ENCODE data around the gene DYNLT5. TPM values are rescaled to one million over a fixed set of nuclear protein-coding genes. Genes with fewer than 3 reads are reported as not detected.
"Not testable (repeated sequence)": the region's sequence is repeated elsewhere in the genome, so short reads cannot be mapped to it uniquely, and the experiment has no call there.

The DYNLT5 gene, protein sequence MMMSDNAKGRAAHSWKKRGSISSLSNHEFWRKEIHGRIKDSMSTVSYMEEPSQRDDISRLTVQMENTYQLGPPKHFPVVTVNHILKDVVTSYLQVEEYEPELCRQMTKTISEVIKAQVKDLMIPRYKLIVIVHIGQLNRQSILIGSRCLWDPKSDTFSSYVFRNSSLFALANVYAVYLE
- 10 to 100 TPM in 1 of 8 experiments, 1 to 10 TPM in 1, under 1 TPM in 3, not detected in 3; 0.33 to 51.9 (median 0.50) TPM for total RNA-seq

- Histone ChIP-seq H3K4me3 (peak within 1 kb of the TSS; percentile 6 to 32 (median 17)), H3K4me1 (replicated peaks in 1 of 2) (peaks cover 0 to 3% of the 10 kb centered on the region in 2 donors), H3K27ac (no peak within 1 kb of the TSS)
- 0 to 61% (median 20%) methylated on average over 1 to 18 of the region's 35 CpGs; no CpG with 5 or more reads in 1 of the 10 experiments for WGBS, 10 experiments
- in situ Hi-C loops (cut with MboI; ENCODE audit: low pct_unique_long_range_greater_than_20kb in 2 of 9, low sequenced_read_pairs in 9 of 9, unreplicated experiment in 9 of 9), result loop anchor here in 5 of 9 experiments (25.0 kb wide), 4 partner anchors 185 to 735 kb away; partner anchors contain the start of genes C1orf141 (in 3 of the 5) and IL23R (in 1 of the 5)
- peak; percentile 91 to 100 (median 98) for ATAC-seq (replicated peaks in 6 of 8)
Observed at GRCh38 chr1:66752000-66752592, at the start of gene DYNLT5. DYNLT5 (plus strand) TSS chr1:66752459; CDS start chr1:66754659, 2,200 bp downstream.

DNA sequence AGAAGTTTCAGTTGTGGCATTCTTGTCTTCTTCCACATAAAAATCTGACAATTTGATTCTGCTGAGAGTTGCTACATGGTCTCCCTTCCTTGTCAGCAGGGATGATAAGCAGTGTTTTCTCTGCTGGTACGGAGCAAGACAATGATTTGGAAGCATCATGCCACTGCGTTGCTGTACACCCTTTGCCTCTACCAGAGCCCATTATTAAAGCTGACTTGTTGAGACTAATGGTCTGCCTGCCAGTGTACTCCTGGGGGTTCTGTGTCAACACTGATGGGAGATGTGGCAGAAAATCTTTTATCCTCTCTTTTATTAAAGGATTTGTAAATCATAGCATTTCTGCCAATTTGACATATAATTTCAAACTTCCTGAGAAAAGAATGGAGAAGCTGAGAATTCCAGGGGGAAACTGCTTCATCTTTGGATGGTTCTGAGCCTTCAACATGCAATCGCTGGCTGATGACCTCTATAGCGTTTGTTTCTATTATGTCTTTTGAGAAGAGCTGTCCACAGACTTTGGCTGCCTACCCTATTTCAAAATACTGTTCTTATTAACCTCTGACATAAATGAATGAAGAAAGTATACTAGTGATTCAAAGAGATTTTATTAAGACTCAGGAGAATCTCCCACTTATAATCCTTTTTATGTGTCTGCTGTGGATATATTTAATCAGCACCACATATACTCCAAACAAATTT, 47.9 kb upstream of the DYNLT5 start:
- Histone ChIP-seq H3K27ac (no peak overlapping the region), H3K4me1 (replicated peaks in 1 of 2) (peaks cover 10 to 39% of the 10 kb centered on the region in 2 donors), H3K4me3 (no peak overlapping the region)
- in situ Hi-C loops (cut with MboI; ENCODE audit: low pct_unique_long_range_greater_than_20kb in 2 of 9, low sequenced_read_pairs in 9 of 9, unreplicated experiment in 9 of 9), result loop anchor here in 2 of 9 experiments (25.0 kb wide), 2 partner anchors 192 to 442 kb away; no protein-coding TSS in a partner anchor
- peak in 3 of 8 experiments; percentile 42 to 56 (median 46) for ATAC-seq (replicated peaks in 6 of 8)
- WGBS, 10 experiments, result 62 to 87% (median 74%) methylated on average over 2 to 4 of the region's 4 CpGs; no CpG with 5 or more reads in 2 of the 10 experiments

DNA sequence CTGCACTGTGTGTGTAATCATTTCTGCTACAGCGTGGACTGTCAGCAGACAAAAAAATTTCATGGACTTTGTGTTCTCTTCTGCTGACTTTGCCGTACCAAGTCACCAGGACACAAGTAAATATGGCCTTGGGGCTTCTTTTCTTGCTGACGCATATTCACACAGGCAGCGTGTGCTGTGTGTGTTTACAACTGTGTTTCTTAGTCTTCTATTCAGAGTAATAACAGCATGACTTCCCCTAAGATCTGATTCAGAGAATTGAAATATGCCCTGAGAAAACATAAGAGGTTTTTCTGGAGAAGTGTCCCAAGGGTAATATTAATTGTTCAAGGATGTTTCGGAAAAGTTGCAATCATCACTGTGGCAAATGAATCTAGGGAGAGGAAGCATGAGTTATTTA, 47.1 kb upstream of the DYNLT5 start:
- Histone ChIP-seq H3K4me1 (replicated peaks in 1 of 2) (peaks cover 10 to 36% of the 10 kb centered on the region in 2 donors), H3K4me3 (no peak overlapping the region), H3K27ac (no peak overlapping the region)
- 0 to 100% (median 71%) methylated on average over 1 to 5 of the region's 5 CpGs for WGBS, 10 experiments
- ATAC-seq (replicated peaks in 6 of 8), result peak in 7 of 8 experiments; percentile 19 to 70 (median 61)
- in situ Hi-C loops (cut with MboI; ENCODE audit: low pct_unique_long_range_greater_than_20kb in 2 of 9, low sequenced_read_pairs in 9 of 9, unreplicated experiment in 9 of 9), result loop anchor here in 2 of 9 experiments (25.0 kb wide), 2 partner anchors 193 to 443 kb away; no protein-coding TSS in a partner anchor

GRCh38 chr1:66711420-66711819, 40.8 kb upstream of the DYNLT5 start:
- Histone ChIP-seq H3K27ac (no peak overlapping the region), H3K4me1 (replicated peaks in 1 of 2) (no peaks in the 10 kb centered on the region), H3K4me3 (no peak overlapping the region)
- peak in 3 of 8 experiments; percentile 36 to 68 (median 40) for ATAC-seq (replicated peaks in 6 of 8)
- in situ Hi-C loops (cut with MboI; ENCODE audit: low pct_unique_long_range_greater_than_20kb in 2 of 9, low sequenced_read_pairs in 9 of 9, unreplicated experiment in 9 of 9), result loop anchor here in 2 of 9 experiments (25.0 kb wide), 2 partner anchors 199 to 449 kb away; no protein-coding TSS in a partner anchor
- WGBS, 10 experiments, result 8 to 64% (median 51%) methylated on average over 2 of the region's 2 CpGs; no CpG with 5 or more reads in 2 of the 10 experiments

- WGBS, 10 experiments, result 39 to 90% (median 72%) methylated on average over 2 of the region's 2 CpGs; no CpG with 5 or more reads in 3 of the 10 experiments
- ATAC-seq (replicated peaks in 6 of 8), result no peak
- H3K27ac ChIP-seq, result no peak overlapping the region
- H3K4me1 ChIP-seq (replicated peaks in 1 of 2), result no peaks in the 10 kb centered on the region
- in situ Hi-C loops (cut with MboI; ENCODE audit: low pct_unique_long_range_greater_than_20kb in 2 of 9, low sequenced_read_pairs in 9 of 9, unreplicated experiment in 9 of 9), result loop anchor here in 2 of 9 experiments (25.0 kb wide), 2 partner anchors 201 to 451 kb away; no protein-coding TSS in a partner anchor
- H3K4me3 ChIP-seq, result no peak overlapping the region
Observed at GRCh38 chr1:66712839-66713238, 39.4 kb upstream of the DYNLT5 start.

DNA sequence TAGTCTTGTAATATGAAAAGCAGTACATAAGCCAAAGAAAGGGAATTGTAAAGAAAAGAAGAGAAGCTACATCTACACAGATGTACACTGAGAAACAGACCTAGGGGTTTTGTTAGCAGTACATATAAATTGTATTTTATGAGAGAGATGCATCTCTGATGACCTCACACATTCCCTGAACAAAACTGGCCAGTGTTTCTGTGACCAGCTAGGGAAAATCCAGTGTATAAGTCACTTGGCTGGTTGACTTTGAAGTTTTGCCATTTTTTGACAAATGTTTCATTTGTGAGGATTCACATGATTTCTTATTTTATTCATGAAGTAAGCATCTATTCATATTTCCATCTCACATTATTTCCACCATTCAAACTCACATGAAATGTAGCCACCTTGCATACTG, 28.3 kb upstream of the DYNLT5 start:
- in situ Hi-C loops (cut with MboI; ENCODE audit: low pct_unique_long_range_greater_than_20kb in 2 of 9, low sequenced_read_pairs in 9 of 9, unreplicated experiment in 9 of 9), result loop anchor here in 2 of 9 experiments (10.0 to 25.0 kb wide), 3 partner anchors 212 to 469 kb away; no protein-coding TSS in a partner anchor
- Histone ChIP-seq H3K4me1 (replicated peaks in 1 of 2) (no peaks in the 10 kb centered on the region), H3K27ac (no peak overlapping the region), H3K4me3 (no peak overlapping the region)
- ATAC-seq (replicated peaks in 6 of 8), result no peak

DNA sequence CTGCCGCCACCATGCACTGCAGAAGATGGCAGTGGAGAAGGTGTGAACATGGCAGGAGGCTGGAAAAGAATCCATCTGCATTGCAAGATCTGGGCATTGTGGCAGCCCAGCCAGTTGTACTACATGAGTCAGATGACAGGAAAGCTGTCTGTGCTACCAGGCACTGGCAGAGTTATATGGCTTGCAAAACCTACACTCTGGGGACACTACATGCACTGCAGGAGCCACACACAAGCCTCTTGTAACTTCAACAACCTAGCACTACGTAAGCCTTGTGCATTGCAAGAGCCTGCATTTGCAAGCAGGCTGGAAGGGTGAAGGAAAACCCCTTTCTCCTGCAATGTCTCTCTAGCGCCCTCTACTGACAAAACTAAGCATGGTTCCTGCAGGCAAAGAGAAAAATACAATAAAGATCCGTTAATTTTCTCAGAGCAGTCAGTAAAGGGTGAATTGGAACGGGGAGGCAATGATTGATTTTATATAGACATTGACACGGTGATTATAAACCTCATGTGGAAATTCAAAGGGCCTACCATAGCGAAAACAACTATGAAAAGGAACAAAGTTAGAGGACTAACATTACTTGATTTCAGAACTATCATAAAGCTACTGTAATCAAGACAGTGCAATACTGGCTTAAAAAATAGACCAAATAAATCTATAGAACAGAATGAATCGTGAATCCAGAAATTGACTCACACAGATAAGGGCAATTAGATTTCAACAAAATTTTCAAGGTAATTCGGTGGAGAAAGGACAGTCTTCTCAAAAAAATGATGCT, 26.2 kb upstream of the DYNLT5 start:
- H3K4me3 ChIP-seq, result no peak overlapping the region
- no peaks in the 10 kb centered on the region for H3K4me1 ChIP-seq (replicated peaks in 1 of 2)
- H3K27ac ChIP-seq, result no peak overlapping the region
- peak; percentile 78 to 94 (median 91) for ATAC-seq (replicated peaks in 6 of 8)
- in situ Hi-C loops (cut with MboI; ENCODE audit: low pct_unique_long_range_greater_than_20kb in 2 of 9, low sequenced_read_pairs in 9 of 9, unreplicated experiment in 9 of 9), result loop anchor here in 1 of 9 experiments (10.0 kb wide), 1 partner anchor 471 kb away; no protein-coding TSS in a partner anchor
- WGBS, 10 experiments, result 3 to 65% (median 21%) methylated on average over 2 to 9 of the region's 9 CpGs

- no peak overlapping the region for H3K4me3 ChIP-seq
- no peak overlapping the region for H3K27ac ChIP-seq
- H3K4me1 ChIP-seq (replicated peaks in 1 of 2), result no peaks in the 10 kb centered on the region
- in situ Hi-C loops (cut with MboI; ENCODE audit: low pct_unique_long_range_greater_than_20kb in 2 of 9, low sequenced_read_pairs in 9 of 9, unreplicated experiment in 9 of 9), result loop anchor here in 1 of 9 experiments (10.0 kb wide), 1 partner anchor 473 kb away; no protein-coding TSS in a partner anchor
- no peak for ATAC-seq (replicated peaks in 6 of 8)
- 0 to 100% (median 90%) methylated on average over 1 to 2 of the region's 2 CpGs; no CpG with 5 or more reads in 1 of the 10 experiments for WGBS, 10 experiments
Observed at GRCh38 chr1:66728021-66728420, 24.2 kb upstream of the DYNLT5 start.

DNA sequence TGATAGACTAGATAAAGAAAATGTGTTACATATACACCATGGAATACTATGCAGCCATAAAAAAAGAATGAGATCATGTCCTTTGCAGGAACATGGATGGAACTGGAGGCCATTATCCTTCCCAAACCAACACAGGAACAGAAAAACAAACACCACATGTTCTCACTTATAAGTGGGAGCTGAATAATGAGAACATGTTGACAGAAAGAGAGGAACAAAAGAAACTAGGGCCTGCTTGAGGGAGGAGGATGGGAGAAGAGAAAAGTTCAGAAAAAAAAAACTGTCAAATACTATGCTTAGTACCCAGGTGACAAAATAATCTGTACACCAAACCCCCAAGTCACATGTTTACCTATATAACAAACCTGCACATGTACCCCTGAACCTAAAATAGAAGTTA, 23.5 kb upstream of the DYNLT5 start:
- not testable (repeated sequence) for H3K4me1 ChIP-seq (replicated peaks in 1 of 2); H3K27ac ChIP-seq; H3K4me3 ChIP-seq; ATAC-seq (replicated peaks in 6 of 8)
- in situ Hi-C loops (cut with MboI; ENCODE audit: low pct_unique_long_range_greater_than_20kb in 2 of 9, low sequenced_read_pairs in 9 of 9, unreplicated experiment in 9 of 9), result loop anchor here in 1 of 9 experiments (10.0 kb wide), 1 partner anchor 474 kb away; no protein-coding TSS in a partner anchor

- ATAC-seq (replicated peaks in 6 of 8), result no peak
- Histone ChIP-seq H3K4me1 (replicated peaks in 1 of 2) (no peaks in the 10 kb centered on the region), H3K27ac (no peak overlapping the region), H3K4me3 (no peak overlapping the region)
- in situ Hi-C loops (cut with MboI; ENCODE audit: low pct_unique_long_range_greater_than_20kb in 2 of 9, low sequenced_read_pairs in 9 of 9, unreplicated experiment in 9 of 9), result loop anchor here in 1 of 9 experiments (10.0 kb wide), 1 partner anchor 474 kb away; no protein-coding TSS in a partner anchor
- WGBS, 10 experiments, result 20 to 100% (median 94%) methylated on average over 1 to 6 of the region's 6 CpGs
Observed at GRCh38 chr1:66729119-66729518, 23.1 kb upstream of the DYNLT5 start.

DNA sequence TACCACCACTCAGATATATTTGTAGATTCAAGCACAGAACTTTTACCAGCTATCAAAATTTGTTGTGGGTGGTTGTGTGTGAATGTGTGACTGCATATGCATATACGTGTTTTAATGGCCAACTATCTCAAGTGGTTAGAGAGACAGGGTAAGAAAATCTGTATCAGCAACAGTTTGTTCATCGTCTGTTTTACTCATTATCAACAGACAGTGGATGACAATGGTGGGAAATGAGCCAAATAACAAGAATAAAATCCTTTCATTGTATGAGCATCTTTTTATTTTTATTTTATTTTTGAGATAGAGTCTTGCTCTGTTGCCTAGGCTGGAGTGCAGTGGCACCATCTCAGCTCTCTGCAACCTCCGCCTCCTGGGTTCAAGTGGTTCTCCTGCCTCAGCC, 22.7 kb upstream of the DYNLT5 start:
- in situ Hi-C loops (cut with MboI; ENCODE audit: low pct_unique_long_range_greater_than_20kb in 2 of 9, low sequenced_read_pairs in 9 of 9, unreplicated experiment in 9 of 9), result loop anchor here in 1 of 9 experiments (10.0 kb wide), 1 partner anchor 475 kb away; no protein-coding TSS in a partner anchor
- no peaks in the 10 kb centered on the region for H3K4me1 ChIP-seq (replicated peaks in 1 of 2)
- ATAC-seq (replicated peaks in 6 of 8), result no peak
- H3K4me3 ChIP-seq, result no peak overlapping the region
- 86 to 100% (median 96%) methylated on average over 2 to 3 of the region's 3 CpGs; no CpG with 5 or more reads in 3 of the 10 experiments for WGBS, 10 experiments
- no peak overlapping the region for H3K27ac ChIP-seq

DNA sequence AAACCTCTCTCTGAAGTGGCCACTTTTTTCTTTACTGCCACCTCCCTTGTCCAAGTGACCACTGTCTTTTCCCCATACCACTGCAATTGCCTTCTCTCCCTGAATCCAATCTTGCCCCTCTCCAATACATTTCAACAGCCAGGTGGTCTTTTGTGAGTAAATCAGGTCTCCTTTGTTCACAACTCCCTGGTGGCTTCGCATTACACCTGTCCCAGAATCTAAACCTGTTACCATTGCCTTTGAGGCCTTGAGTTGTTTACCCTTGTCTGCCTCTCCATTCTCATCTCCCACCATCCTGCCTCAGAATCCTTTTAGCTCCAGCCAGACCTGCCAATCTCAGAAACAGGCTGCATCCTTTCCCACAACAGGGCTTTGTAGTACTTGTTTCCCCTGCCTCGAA, 21.8 kb upstream of the DYNLT5 start:
- no peak overlapping the region for H3K4me3 ChIP-seq
- in situ Hi-C loops (cut with MboI; ENCODE audit: low pct_unique_long_range_greater_than_20kb in 2 of 9, low sequenced_read_pairs in 9 of 9, unreplicated experiment in 9 of 9), result no loop called here
- no peak overlapping the region for H3K27ac ChIP-seq
- H3K4me1 ChIP-seq (replicated peaks in 1 of 2), result no peaks in the 10 kb centered on the region
- 78 to 100% (median 88%) methylated on average over 1 to 2 of the region's 2 CpGs; no CpG with 5 or more reads in 1 of the 10 experiments for WGBS, 10 experiments
- no peak for ATAC-seq (replicated peaks in 6 of 8)

All from motor neuron (in vitro differentiated cells).